ENCODE data around the gene ZNF546.

The ZNF546 gene

GRCh38 chr19:39993605-39994004, 3.3 kb upstream of the ZNF546 start:
- no peak for TF ChIP-seq EZH2phosphoT487 (conservative IDR thresholded peaks at IDR 0.05; ENCODE audit: low read length)
- TF ChIP-seq, protein P1, sequence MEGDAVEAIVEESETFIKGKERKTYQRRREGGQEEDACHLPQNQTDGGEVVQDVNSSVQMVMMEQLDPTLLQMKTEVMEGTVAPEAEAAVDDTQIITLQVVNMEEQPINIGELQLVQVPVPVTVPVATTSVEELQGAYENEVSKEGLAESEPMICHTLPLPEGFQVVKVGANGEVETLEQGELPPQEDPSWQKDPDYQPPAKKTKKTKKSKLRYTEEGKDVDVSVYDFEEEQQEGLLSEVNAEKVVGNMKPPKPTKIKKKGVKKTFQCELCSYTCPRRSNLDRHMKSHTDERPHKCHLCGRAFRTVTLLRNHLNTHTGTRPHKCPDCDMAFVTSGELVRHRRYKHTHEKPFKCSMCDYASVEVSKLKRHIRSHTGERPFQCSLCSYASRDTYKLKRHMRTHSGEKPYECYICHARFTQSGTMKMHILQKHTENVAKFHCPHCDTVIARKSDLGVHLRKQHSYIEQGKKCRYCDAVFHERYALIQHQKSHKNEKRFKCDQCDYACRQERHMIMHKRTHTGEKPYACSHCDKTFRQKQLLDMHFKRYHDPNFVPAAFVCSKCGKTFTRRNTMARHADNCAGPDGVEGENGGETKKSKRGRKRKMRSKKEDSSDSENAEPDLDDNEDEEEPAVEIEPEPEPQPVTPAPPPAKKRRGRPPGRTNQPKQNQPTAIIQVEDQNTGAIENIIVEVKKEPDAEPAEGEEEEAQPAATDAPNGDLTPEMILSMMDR (IDR thresholded peaks at IDR 0.05; ENCODE audit: insufficient read depth, low read length, poor library complexity, severe bottlenecking): no peak
- peaks cover 5% of the 10 kb centered on the region; the same call in 1 of the 2 replicates for H3F3A ChIP-seq (ENCODE audit: insufficient read depth)
- H3K4me3 ChIP-seq (ENCODE audit: insufficient read depth, low read length, poor library complexity, severe bottlenecking): no peak overlapping the region
- peaks cover 79% of the 10 kb centered on the region for H3K79me2 ChIP-seq (ENCODE audit: insufficient read depth, low read length)
- peaks cover 16% of the 10 kb centered on the region for H3K36me3 ChIP-seq (ENCODE audit: low read length)
- H2AFZ ChIP-seq (ENCODE audit: low read depth, low read length, severe bottlenecking): no peak overlapping the region
- H4K20me1 ChIP-seq (ENCODE audit: low read depth, low read length): no peaks in the 10 kb centered on the region
- H3K9me2 ChIP-seq (replicated peaks; ENCODE audit: insufficient read depth, low read length): no peaks in the 10 kb centered on the region
- H3K9ac ChIP-seq (ENCODE audit: low read length): no peak overlapping the region
- H3K9me3 ChIP-seq (ENCODE audit: insufficient read depth, low read length): peaks cover 21% of the 10 kb centered on the region
- H3K4me2 ChIP-seq (ENCODE audit: low read depth, low read length, poor library complexity, severe bottlenecking): no peak overlapping the region
- no peaks in the 10 kb centered on the region for H3K27me3 ChIP-seq (ENCODE audit: low read length)
- no peak overlapping the region for H3K27ac ChIP-seq (ENCODE audit: low read depth, low read length)

DNA sequence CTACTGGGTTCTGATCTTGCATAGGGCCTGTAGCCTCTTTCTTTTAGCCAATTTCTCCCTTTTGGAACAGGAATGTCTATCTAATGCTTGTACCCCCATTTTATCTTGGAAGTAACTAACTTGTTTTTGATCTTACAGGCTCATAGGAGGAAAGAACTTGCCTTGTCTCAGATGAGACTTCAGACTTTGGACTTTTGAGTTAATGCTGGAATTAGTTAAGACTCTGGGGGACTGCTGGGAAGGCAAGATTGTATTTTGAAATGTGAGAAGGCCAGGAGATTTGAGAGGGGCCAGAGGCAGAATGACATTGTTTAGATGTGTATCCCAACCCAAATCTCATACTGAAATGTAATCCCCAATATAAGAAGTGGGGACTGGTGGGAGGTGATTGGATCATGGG, 2.5 kb upstream of the ZNF546 start:
- no peaks in the 10 kb centered on the region for H3K9me2 ChIP-seq (replicated peaks; ENCODE audit: insufficient read depth, low read length)
- H3K27ac ChIP-seq (ENCODE audit: low read depth, low read length): no peak overlapping the region
- H4K20me1 ChIP-seq (ENCODE audit: low read depth, low read length): no peaks in the 10 kb centered on the region
- H3K4me3 ChIP-seq (ENCODE audit: insufficient read depth, low read length, poor library complexity, severe bottlenecking): no peak overlapping the region
- no peak overlapping the region for H3K9ac ChIP-seq (ENCODE audit: low read length)
- peaks cover 16% of the 10 kb centered on the region for H3K36me3 ChIP-seq (ENCODE audit: low read length)
- H3F3A ChIP-seq (ENCODE audit: insufficient read depth): peaks cover 5% of the 10 kb centered on the region; the same call in 1 of the 2 replicates
- H3K4me2 ChIP-seq (ENCODE audit: low read depth, low read length, poor library complexity, severe bottlenecking): no peak overlapping the region
- TF ChIP-seq EZH2phosphoT487 (conservative IDR thresholded peaks at IDR 0.05; ENCODE audit: low read length): no peak
- TF ChIP-seq, protein P1 (IDR thresholded peaks at IDR 0.05; ENCODE audit: insufficient read depth, low read length, poor library complexity, severe bottlenecking): no peak
- peaks cover 21% of the 10 kb centered on the region for H3K9me3 ChIP-seq (ENCODE audit: insufficient read depth, low read length)
- H2AFZ ChIP-seq (ENCODE audit: low read depth, low read length, severe bottlenecking): no peak overlapping the region
- H3K27me3 ChIP-seq (ENCODE audit: low read length): no peaks in the 10 kb centered on the region
- peaks cover 72% of the 10 kb centered on the region for H3K79me2 ChIP-seq (ENCODE audit: insufficient read depth, low read length)

DNA sequence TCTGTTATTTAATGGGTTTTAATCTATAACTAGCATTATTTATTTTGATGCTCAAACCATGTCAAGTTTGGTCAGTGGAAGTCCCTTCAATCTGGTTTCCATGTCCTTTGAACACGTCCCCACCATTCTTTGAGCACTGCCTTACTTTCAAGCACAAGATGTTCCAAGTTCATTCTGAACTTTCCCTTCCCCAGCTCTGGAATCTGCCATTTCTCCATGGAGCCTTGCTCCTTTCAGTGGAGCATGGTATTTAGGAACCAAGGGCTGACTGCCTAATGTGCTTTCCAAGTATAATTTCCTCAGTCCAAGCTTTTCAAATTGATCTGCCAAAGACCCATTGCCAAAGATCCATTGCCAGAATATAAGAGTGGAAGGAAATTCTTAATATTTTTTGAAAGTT, 1.1 kb upstream of the ZNF546 start:
- TF ChIP-seq, protein P1 (IDR thresholded peaks at IDR 0.05; ENCODE audit: insufficient read depth, low read length, poor library complexity, severe bottlenecking): no peak
- TF ChIP-seq EZH2phosphoT487 (conservative IDR thresholded peaks at IDR 0.05; ENCODE audit: low read length): no peak
- peak overlapping the region; percentile 84 for H3K4me3 ChIP-seq (ENCODE audit: insufficient read depth, low read length, poor library complexity, severe bottlenecking)
- H3K9ac ChIP-seq (ENCODE audit: low read length): peak overlapping the region; percentile 79
- H4K20me1 ChIP-seq (ENCODE audit: low read depth, low read length): no peaks in the 10 kb centered on the region
- H3K79me2 ChIP-seq (ENCODE audit: insufficient read depth, low read length): peaks cover 57% of the 10 kb centered on the region
- H3K9me3 ChIP-seq (ENCODE audit: insufficient read depth, low read length): peaks cover 21% of the 10 kb centered on the region
- H3K36me3 ChIP-seq (ENCODE audit: low read length): peaks cover 16% of the 10 kb centered on the region
- H2AFZ ChIP-seq (ENCODE audit: low read depth, low read length, severe bottlenecking): no peak overlapping the region
- no peaks in the 10 kb centered on the region for H3K27me3 ChIP-seq (ENCODE audit: low read length)
- no peaks in the 10 kb centered on the region for H3K9me2 ChIP-seq (replicated peaks; ENCODE audit: insufficient read depth, low read length)
- H3F3A ChIP-seq (ENCODE audit: insufficient read depth): no peaks in the 10 kb centered on the region
- H3K4me2 ChIP-seq (ENCODE audit: low read depth, low read length, poor library complexity, severe bottlenecking): peak overlapping the region; percentile 95
- H3K27ac ChIP-seq (ENCODE audit: low read depth, low read length): no peak overlapping the region

Data from SU-DHL-6 (cell line).